ENCODE results near the gene SLC27A5.

- no peak for TF ChIP-seq CTCF (IDR thresholded peaks at IDR 0.05)
- no peak for TF ChIP-seq POLR2A (IDR thresholded peaks at IDR 0.05)
Observed at GRCh38 chr19:58513213-58513693, 1.5 kb upstream of the SLC27A5 start.
